ENCODE measurements around the gene DKC1.

The DKC1 gene

GRCh38 chrX:154738011-154738738, 24.5 kb upstream of the DKC1 start:
- peak; percentile 41 for DNase-seq

- no peak for DNase-seq
Observed at GRCh38 chrX:154739952-154740465, 22.7 kb upstream of the DKC1 start.

GRCh38 chrX:154742613-154743012, 20.1 kb upstream of the DKC1 start:
- DNase-seq, result no peak

- DNase-seq, result peak; percentile 83
Observed at GRCh38 chrX:154748712-154749339, 13.8 kb upstream of the DKC1 start.

- no peak for DNase-seq
Observed at GRCh38 chrX:154749856-154750255, 12.8 kb upstream of the DKC1 start.

GRCh38 chrX:154750301-154751202, 12.1 kb upstream of the DKC1 start, which contains the start of gene GAB3:
Gene GAB3 (minus strand): TSS chrX:154751077. CDS start chrX:154751025, 52 bp downstream.
- peak; percentile 51 for DNase-seq

- DNase-seq, result no peak
Observed at GRCh38 chrX:154751203-154751668, 11.4 kb upstream of the DKC1 start.

GRCh38 chrX:154751669-154752271, 10.9 kb upstream of the DKC1 start:
- DNase-seq, result no peak

- no peak for DNase-seq
Observed at GRCh38 chrX:154758696-154759095, 4.0 kb upstream of the DKC1 start.

GRCh38 chrX:154761977-154762536, 607 bp upstream of the DKC1 start:
- no peak for DNase-seq

- DNase-seq, result no peak
Observed at GRCh38 chrX:154774622-154775021, 12.0 kb downstream of the DKC1 start.

- DNase-seq, result no peak
Observed at GRCh38 chrX:154775419-154776349, 13.0 kb downstream of the DKC1 start.

GRCh38 chrX:154776753-154777152, 14.1 kb downstream of the DKC1 start:
- DNase-seq, result no peak

- DNase-seq, result no peak
Observed at GRCh38 chrX:154779261-154779660, 16.6 kb downstream of the DKC1 start.

- DNase-seq, result no peak
Observed at GRCh38 chrX:154780968-154781367, 18.3 kb downstream of the DKC1 start.

- DNase-seq, result no peak
Observed at GRCh38 chrX:154784149-154784995, 21.7 kb downstream of the DKC1 start.

GRCh38 chrX:154785716-154786115, 23.1 kb downstream of the DKC1 start:
- no peak for DNase-seq

GRCh38 chrX:154791467-154791866, 28.8 kb downstream of the DKC1 start:
- no peak for DNase-seq

GRCh38 chrX:154791939-154792338, 29.3 kb downstream of the DKC1 start:
- DNase-seq, result no peak
